ENCODE data around the gene VWA3B. TPM values are rescaled to one million over a fixed set of nuclear protein-coding genes. Genes with fewer than 3 reads are reported as not detected.
"Not testable (repeated sequence)": the region's sequence is repeated elsewhere in the genome, so short reads cannot be mapped to it uniquely, and the experiment has no call there.

Gene VWA3B
- total RNA-seq, 1 donor from 2014 or later: 0.40 TPM

GRCh38 chr2:98307131-98307696 lies 220.2 kb downstream of the VWA3B start:
- ATAC-seq: not testable (repeated sequence)

DNA sequence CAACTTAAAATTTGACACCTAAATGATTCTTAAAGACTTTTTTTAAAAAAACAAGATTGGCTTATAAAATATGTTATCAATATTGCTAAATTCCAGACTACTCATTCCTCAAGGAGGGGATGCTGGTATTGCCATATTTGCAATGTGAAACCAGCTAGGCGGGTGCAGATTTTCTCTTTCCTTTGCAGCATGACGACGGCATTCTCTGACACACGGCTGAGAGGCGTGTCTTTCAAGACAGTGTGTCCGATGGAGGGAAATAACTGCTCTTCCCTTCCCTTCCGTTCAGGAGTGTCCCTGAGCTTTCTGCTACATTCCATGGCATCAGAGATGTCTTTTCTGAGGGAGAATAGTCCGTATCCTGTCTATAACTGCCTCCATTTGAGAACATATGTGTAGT lies 221.1 kb downstream of the VWA3B start:
- ATAC-seq: peak; percentile 66

DNA sequence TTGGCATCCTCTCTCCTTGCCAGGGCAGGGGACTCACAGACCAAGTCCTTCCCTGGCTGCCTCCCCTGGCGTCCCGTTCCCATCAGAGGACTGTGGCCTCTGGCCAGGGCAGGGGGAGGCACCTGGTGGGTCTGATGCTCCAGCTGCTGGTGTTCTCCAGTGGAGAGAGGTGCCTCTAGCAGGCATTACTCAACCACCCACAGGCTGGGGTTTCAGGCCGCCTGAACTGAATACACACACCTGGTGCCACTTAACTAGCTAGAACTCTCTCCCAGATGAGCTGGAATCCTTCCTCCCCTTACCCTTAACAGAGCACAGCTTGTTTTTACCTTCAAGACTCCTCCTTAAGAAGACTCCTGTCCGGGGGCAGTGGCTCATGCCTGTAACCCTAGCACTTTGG lies 221.6 kb downstream of the VWA3B start:
- ATAC-seq: no peak

DNA sequence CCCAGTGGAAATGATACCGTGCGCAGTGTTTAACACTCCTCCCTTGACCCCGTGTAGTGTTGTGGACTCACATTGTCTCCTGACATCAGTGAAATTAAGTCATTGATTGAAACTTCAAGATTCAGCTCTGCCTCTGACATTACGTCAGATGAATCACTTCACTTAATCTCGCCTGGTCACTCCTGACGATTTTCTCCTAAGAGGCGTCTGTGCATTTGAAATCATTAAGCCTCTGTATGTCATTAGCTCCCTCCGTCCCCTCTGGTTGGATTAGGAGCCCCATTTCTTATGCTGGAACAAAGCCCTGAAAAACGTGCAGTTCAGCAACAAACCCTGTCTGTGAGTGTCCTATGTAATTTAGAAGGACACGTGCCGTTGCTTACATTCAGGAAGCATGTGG lies 222.6 kb downstream of the VWA3B start:
- no peak for ATAC-seq

GRCh38 chr2:98310010-98310409 lies 223.0 kb downstream of the VWA3B start:
- no peak for ATAC-seq

DNA sequence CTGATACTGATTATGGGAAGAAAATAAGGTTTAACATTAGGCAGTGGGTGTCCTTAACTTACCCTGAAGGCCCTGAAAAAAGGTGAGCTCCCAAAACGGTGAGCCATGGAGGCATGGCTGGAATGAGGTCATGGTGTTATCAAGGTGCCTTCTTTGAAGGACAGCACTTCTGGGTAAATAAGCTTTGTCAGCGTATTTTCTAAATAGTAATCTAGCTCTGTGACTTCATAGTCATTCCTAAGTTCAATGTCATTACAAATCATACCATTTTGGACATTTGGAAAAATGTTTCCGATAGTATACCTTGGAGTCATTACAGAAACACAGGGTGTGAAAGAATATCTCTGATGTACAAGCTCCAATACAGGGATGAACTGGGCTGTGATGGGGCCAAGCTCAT lies 224.1 kb downstream of the VWA3B start:
- no peak for ATAC-seq

GRCh38 chr2:98311771-98312545 lies 225.0 kb downstream of the VWA3B start:
- ATAC-seq: no peak

GRCh38 chr2:98313492-98314250 lies 226.7 kb downstream of the VWA3B start:
- ATAC-seq: no peak

DNA sequence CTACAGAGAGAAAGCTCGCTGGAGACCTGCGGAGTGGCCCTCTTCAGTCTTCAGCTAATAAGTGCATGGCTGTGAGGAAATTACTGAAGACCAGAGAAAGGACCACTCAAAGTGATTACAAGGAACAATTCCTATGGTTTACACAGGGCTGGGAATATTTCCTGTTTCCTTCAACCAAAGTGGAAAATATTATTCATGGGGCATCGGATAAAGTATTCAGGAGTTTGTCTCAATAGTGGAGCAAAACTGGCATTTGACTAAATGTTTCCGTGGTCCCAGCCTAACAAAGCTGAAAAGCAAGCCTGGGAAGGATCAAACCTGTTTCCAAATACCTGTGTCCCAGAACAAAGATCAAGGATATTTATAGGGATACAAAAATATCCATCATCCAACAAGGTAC lies 227.3 kb downstream of the VWA3B start:
- ATAC-seq: no peak

DNA sequence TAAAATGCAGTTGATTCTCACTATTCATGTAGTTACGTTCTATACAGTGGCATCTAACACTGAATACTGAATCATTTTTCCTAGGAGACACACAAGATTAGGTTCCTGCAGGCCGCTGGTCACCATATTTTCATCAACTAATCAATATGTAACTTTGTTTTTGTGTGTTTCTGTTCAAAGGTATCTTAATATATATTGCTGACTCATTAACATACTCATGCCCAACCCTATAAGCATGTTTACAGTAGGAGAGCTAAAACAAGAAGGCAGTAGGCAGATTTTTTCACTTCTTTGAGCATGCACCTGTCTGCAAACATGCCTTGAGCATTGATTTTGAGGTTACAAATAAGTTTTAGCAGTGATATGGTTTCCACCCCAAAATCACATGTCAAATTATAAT lies 229.0 kb downstream of the VWA3B start:
- ATAC-seq: no peak

DNA sequence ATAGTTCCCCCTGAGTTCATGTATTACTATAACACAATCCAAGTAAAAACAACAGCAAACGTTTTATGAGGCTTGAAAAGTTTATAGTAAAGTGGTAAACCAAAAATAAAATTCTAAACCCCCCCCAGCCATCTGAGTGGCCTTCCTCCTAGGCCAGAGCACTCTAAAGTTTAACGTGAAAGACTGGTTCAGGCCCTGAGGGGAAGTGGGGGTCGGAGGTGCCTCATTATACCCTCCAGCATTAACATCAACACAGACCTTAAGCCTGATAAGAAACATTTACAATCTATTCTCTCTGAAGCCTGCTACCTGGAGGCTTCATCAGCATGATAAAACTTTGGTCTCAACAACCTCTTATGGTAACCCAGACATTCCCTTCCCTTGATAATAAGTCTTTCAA lies 230.2 kb downstream of the VWA3B start:
- ATAC-seq: no peak

- not testable (repeated sequence) for ATAC-seq
These were observed 233.2 kb downstream of the VWA3B start for GRCh38 chr2:98320171-98320570.

- ATAC-seq: no peak
These were observed 237.2 kb downstream of the VWA3B start for GRCh38 chr2:98324181-98324580.

GRCh38 chr2:98327776-98328175 lies 240.8 kb downstream of the VWA3B start:
- ATAC-seq: no peak

DNA sequence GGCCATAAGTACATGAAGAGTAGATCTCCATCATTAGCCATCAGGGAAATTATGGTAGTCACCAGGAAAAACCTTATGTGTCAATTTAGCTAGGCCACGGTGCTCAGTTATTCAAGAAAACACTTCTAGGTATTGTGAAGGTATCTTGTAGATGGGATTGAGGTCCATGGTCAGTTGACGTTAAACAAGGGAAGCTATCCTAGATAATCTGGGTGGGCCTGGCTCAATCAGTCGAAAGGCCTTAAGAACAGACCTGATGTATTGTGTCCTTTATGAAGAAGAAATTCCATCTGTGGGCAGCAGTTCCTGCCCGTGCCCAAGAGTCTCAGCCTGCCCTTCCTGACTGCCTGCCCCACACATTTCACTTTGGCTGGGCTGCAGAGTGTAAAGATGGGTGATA lies 242.6 kb downstream of the VWA3B start:
- no peak for ATAC-seq

DNA sequence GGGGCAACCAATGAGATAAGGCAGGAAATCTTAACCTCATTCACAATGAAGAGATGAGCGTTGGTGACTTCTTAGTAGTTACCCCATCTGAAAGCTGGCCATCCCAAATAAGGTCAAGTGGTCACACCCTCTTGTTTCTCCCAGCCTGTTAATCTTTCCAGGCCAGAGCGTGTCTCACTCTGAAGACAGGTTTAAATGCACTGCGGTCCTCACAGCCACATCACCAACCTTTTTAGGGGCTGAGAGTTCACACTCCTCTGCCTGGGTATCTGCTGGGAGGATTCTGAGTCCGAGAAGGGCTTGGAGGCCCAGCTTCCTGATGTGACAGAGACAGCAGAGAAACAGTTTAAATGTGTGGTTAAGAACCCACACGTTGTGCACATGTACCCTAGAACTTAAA lies 246.0 kb downstream of the VWA3B start:
- ATAC-seq: no peak

DNA sequence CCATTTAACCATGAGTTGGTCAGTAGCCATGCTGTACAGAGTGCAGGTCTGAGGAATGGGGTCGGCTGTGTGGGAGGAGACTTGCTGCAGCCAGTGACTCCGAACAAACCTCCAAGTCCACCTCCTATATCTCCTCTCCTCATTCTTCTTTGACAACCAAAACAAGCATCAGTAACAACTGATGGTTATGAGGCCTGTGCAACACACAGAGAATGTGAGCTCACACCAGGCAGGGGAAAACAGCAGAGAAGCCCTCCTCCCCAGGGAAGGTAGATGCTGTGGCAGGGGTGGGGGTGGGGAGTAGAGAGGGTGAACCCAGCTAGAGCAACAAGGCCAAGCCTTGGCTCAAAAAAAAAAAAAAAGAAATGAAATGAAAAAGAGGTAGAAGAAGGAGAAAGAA lies 247.0 kb downstream of the VWA3B start:
- no peak for ATAC-seq

GRCh38 chr2:98334439-98335078 lies 247.6 kb downstream of the VWA3B start:
- ATAC-seq: peak; percentile 76

- ATAC-seq: no peak
These were observed 248.3 kb downstream of the VWA3B start for GRCh38 chr2:98335271-98335670.

- ATAC-seq: no peak
These were observed 254.3 kb downstream of the VWA3B start for GRCh38 chr2:98341241-98341640.

GRCh38 chr2:98343285-98343684 lies 256.3 kb downstream of the VWA3B start:
- no peak for ATAC-seq

DNA sequence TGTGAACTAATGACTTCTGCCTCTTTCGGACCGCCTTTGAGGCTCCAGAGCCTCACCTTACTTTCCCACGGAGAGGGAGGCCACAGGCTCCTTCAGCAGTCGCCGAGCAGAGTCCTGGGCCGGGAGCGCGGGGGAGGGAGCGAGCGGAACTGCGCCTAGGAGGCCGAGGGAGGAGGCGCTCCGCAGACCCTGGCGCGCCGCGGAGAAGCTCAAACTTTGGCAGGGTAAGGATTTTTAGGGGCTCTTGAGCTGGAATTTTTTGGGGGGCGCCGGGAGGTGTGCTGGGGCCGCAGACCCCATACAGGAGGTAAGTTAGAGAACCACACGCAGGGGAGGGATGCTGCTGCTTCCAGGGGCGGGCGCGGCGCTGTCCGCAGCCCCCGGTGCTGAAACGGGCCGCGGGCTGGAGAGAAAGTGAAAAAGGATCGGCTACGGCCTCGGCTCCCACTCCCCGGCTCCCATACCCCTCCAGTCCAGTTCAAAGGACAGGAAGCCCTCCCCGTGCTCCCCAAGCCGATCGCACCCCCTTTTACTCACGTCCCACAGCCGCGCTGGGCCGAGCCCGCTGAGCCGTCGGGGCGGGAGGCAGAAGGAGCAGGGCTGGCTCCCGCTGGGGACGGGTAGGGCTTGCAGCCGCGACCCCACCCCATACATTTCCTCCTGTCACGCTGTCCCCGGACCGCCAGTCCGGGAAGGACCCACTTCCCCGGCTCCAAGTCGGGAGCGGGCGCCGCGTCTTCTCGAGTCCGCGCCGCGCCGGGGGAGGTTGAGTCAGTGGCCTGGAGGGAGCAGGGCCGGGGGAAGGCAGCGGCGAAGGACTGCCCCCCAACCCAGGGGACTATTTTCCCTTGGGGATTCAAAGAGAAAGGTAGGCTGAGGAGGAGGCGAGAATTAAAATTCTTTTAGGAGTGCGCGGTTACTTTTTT lies 259.6 kb downstream of the VWA3B start, which contains the start of gene CNGA3:
Gene CNGA3, plus strand, starts transcription at position 146 of the 926 bp plus-strand sequence. CDS start 23,520 bp downstream, outside the sequence.
- ATAC-seq: no peak
